Measurements from ENCODE around the gene EIF4E1B. TPM values are rescaled to one million over a fixed set of nuclear protein-coding genes. Genes with fewer than 3 reads are reported as not detected.

EIF4E1B gene
- not detected in 2 replicates for total RNA-seq (ENCODE audit: low replicate concordance)

DNA sequence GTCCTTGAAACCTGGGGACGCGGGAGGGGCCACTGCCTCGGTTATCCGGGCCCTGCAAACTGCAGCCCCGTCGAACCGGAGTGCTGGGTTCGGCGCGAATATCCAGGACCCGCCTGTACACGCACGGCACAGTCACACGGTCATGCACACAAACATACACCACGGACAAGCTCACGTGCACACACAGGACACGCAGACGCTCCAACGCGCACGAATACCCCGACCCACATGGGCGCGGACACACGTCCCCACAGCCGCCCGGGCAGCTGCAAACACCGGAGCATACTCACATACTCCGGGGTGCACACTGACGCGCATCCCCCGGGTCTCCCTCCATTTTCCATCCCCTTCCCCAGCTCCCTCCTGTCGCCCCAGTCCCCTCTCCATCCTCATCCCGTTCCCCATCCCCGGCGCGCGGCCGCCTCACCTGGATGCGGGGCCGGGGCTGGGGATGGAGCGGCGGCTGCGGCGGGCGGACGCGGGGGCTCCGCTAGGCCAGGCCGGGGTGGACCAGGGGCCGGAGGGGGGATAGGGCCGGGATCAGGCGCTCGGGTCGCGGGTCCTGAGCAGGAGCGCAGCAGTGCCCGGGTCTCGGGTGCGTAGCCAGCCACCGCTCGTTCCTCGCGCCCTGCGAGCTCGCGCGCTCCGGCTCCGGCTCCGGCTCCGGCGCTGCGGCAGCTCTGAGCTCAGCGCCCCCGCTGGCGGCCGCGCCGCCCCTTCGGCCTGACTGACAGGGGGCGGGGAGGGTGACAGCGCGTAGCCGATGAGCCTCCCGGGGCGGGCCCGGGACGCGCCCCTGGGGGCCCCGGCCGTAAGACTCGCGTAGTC is at the start of gene EIF4E1B, which contains the start of gene SNCB:
Gene EIF4E1B (plus strand): TSS at position 823 of the 828 bp plus-strand sequence. CDS start 12,113 bp downstream, outside the sequence.
Gene SNCB (minus strand): TSS at position 682 of the 828 bp plus-strand sequence. CDS start 880 bp downstream, outside the sequence.

DNA sequence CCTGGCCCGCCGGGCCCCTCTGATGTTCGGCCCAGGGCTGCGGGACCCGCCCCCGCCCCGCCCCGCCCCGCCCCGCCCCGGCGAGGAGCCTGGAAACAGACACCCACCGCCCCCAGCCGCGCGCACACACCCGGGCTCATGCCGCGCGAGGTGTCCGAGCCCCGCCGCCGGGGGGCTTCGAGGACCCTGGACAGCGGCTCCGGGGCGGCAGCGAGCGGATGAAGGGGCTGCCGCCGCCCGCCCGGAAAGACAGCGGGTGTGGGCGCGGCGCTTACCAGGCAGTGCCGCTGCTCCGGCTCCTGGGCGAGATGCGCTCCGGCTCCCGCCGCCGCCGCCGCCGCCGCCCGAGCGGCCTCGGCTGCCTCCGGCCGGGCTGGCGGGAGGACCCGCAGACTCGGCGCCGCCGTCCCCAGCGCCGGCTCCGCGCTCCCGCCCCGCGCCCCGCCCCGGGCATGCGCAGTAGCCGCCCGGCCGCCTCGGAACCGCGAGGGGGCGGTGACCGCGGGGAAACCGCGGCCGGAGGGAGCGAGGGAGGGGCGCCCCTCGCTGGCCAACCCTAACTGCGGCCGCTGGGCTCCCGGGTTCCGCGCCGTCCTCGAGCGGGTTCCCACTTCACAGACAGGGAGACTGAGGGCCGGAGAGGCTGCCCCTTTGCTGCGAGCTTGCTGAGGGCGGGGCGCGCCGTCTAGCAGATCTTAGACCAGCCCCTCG is 20.6 kb upstream of the EIF4E1B start, which contains the start of gene GPRIN1:
Gene GPRIN1 (minus strand): TSS at position 433 of the 711 bp plus-strand sequence. CDS start 10,322 bp downstream, outside the sequence.

DNA sequence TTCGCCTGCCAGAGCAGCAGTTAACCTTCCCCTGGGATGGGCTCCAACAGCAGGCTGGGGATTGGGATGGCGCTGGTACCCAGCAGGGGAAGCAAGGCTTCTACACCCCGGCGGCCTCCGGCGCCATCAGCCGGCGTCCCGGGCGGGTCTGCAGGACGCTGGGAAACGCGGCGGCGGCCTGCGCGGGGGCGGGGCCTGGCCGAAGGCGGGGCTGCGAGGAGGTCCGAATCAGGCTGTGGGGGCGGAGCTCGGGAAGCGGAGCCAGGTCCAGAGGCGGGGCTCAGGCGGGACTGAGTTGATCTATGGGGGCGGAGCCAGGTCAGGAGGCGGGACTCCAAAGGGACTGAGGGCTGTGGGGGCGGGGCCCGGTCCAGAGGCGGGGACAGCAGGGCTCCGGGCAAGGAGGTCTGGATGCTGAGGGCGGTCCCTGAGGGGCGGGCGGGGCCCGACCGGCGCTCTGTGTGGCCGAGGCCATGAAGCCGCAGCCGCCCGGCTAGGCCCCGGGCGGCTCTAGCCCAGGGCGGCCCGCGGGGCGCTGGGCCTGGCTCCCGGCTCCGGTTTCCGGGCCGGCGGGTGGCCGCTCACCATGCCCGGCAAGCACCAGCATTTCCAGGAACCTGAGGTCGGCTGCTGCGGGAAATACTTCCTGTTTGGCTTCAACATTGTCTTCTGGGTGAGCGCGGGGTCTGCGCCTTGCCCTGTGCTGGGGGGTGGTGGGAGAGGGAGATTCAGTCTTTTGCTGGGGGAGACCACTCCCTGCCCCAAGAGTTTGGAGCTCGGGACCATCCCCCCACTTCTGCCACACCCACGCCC is 16.8 kb downstream of the EIF4E1B start, which contains the start of gene TSPAN17:
Gene TSPAN17 (plus strand): TSS at position 455 of the 813 bp plus-strand sequence. CDS start 132 bp downstream, at position 587.

Other genes starting within 250 kb of the EIF4E1B start
- 11.8 and 22.0 TPM in 2 replicates for gene NOP16, start 242.1 kb upstream of the EIF4E1B start, total RNA-seq (ENCODE audit: low replicate concordance)
- gene HIGD2A, start 241.9 kb upstream of the EIF4E1B start, total RNA-seq (ENCODE audit: low replicate concordance) = 13.7 and 34.4 TPM in 2 replicates
- gene CLTB, start 214.1 kb upstream of the EIF4E1B start, total RNA-seq (ENCODE audit: low replicate concordance) = 88.0 and 137 TPM in 2 replicates
- gene FAF2, start 182.3 kb upstream of the EIF4E1B start, total RNA-seq (ENCODE audit: low replicate concordance) = 27.1 and 32.0 TPM in 2 replicates
- 1.3 and 2.1 TPM in 2 replicates for gene RNF44, start 93.3 kb upstream of the EIF4E1B start, total RNA-seq (ENCODE audit: low replicate concordance)
- 1.1 TPM in 1 of 2 replicates, not detected in the other for gene CDHR2, start 81.3 kb upstream of the EIF4E1B start, total RNA-seq (ENCODE audit: low replicate concordance)
- gene GPRIN1, start 20.5 kb upstream of the EIF4E1B start, total RNA-seq (ENCODE audit: low replicate concordance) = 0.70 and 0.83 TPM in 2 replicates
- 0.12 TPM in 1 of 2 replicates, not detected in the other for gene SNCB, start 141 bp upstream of the EIF4E1B start, total RNA-seq (ENCODE audit: low replicate concordance)
- 24.7 and 31.8 TPM in 2 replicates for gene TSPAN17, start 16.8 kb downstream of the EIF4E1B start, total RNA-seq (ENCODE audit: low replicate concordance)
- under 0.01 TPM in 1 of 2 replicates, not detected in the other for gene UNC5A, start 179.9 kb downstream of the EIF4E1B start, total RNA-seq (ENCODE audit: low replicate concordance)

Data from smooth muscle cell of the coronary artery (primary cell).